BLaER1 (cell line): Measurements from ENCODE around the gene SOX4.
A peak's percentile ranks its signal among the peaks of the same experiment; 100 is the strongest.

ENCODE experiments used
- H3K27ac ChIP-seq: shearing (Covaris generic); formaldehyde crosslinking; 2 replicates; pipeline ENCODE4 v1.8.1; 2022
- H3K27me3 ChIP-seq: shearing (Covaris generic); formaldehyde crosslinking; 2 replicates; pipeline ENCODE4 v1.8.1; 2022
- H3K36me3 ChIP-seq: shearing (Covaris generic); formaldehyde crosslinking; 2 replicates; pipeline ENCODE4 v1.8.1; 2022
- H3K4me1 ChIP-seq: shearing (Covaris generic); formaldehyde crosslinking; 2 replicates; pipeline ENCODE4 v1.8.1; 2022
- H3K4me2 ChIP-seq: shearing (Covaris generic); formaldehyde crosslinking; 2 replicates; pipeline ENCODE4 v1.8.1; 2022
- H3K4me3 ChIP-seq: shearing (Covaris generic); formaldehyde crosslinking; 2 replicates; pipeline ENCODE4 v1.8.1; 2022
- H3K9ac ChIP-seq: shearing (Covaris generic); formaldehyde crosslinking; 2 replicates; pipeline ENCODE4 v1.8.1; 2022
- H3K9me3 ChIP-seq: shearing (Covaris generic); formaldehyde crosslinking; 2 replicates; pipeline ENCODE4 v1.8.1; 2022
- H4K20me1 ChIP-seq: shearing (Covaris generic); formaldehyde crosslinking; 2 replicates; pipeline ENCODE4 v1.8.1; 2022
- Cebpa-rat ChIP-seq: shearing (Covaris generic); IDR thresholded peaks from 2 replicates; pipeline ENCODE4 v1.8.1; 2022

The SOX4 gene

GRCh38 chr6:21591446-21591845 is 2.1 kb upstream of the SOX4 start:
- H3K36me3 ChIP-seq, result peaks cover 18% of the 10 kb centered on the region

GRCh38 chr6:21592953-21593352 is 598 bp upstream of the SOX4 start:
- Histone ChIP-seq H3K4me3 (peak overlapping the region; percentile 96), H4K20me1 (peaks cover 52% of the 10 kb centered on the region), H3K9me3 (peaks cover 10% of the 10 kb centered on the region; the same call in 1 of the 2 replicates), H3K4me2 (peak overlapping the region; percentile 66), H3K36me3 (peaks cover 31% of the 10 kb centered on the region), H3K9ac (no peak overlapping the region), H3K4me1 (peaks cover 23% of the 10 kb centered on the region), H3K27ac (no peak overlapping the region), H3K27me3 (no peaks in the 10 kb centered on the region)
- no peak for TF ChIP-seq Cebpa-rat

More at GRCh38 chr6:21591446-21591845, 2.1 kb upstream of the SOX4 start:
- Histone ChIP-seq H3K4me2 (no peak overlapping the region), H3K27ac (no peak overlapping the region), H3K4me1 (peaks cover 26% of the 10 kb centered on the region), H3K27me3 (no peaks in the 10 kb centered on the region), H3K4me3 (no peak overlapping the region), H4K20me1 (peaks cover 36% of the 10 kb centered on the region), H3K9me3 (peaks cover 9% of the 10 kb centered on the region; the same call in 1 of the 2 replicates), H3K9ac (no peak overlapping the region)
- TF ChIP-seq Cebpa-rat, result no peak

- H3K9me3 ChIP-seq, result peaks cover 10% of the 10 kb centered on the region; the same call in 1 of the 2 replicates
- H3K9ac ChIP-seq, result peak overlapping the region; percentile 99
- no peaks in the 10 kb centered on the region for H3K27me3 ChIP-seq
- H3K4me2 ChIP-seq, result 0 out of 2 replicates have a peak overlapping the region, but pooled peaks have one; percentile 10
- H3K4me1 ChIP-seq, result peaks cover 23% of the 10 kb centered on the region
- H4K20me1 ChIP-seq, result peaks cover 62% of the 10 kb centered on the region
- peaks cover 41% of the 10 kb centered on the region for H3K36me3 ChIP-seq
- H3K27ac ChIP-seq, result peak overlapping the region; percentile 98
- no peak for TF ChIP-seq Cebpa-rat
- H3K4me3 ChIP-seq, result peak overlapping the region; percentile 96
These were observed 420 bp downstream of the SOX4 start for GRCh38 chr6:21593927-21594415.

DNA sequence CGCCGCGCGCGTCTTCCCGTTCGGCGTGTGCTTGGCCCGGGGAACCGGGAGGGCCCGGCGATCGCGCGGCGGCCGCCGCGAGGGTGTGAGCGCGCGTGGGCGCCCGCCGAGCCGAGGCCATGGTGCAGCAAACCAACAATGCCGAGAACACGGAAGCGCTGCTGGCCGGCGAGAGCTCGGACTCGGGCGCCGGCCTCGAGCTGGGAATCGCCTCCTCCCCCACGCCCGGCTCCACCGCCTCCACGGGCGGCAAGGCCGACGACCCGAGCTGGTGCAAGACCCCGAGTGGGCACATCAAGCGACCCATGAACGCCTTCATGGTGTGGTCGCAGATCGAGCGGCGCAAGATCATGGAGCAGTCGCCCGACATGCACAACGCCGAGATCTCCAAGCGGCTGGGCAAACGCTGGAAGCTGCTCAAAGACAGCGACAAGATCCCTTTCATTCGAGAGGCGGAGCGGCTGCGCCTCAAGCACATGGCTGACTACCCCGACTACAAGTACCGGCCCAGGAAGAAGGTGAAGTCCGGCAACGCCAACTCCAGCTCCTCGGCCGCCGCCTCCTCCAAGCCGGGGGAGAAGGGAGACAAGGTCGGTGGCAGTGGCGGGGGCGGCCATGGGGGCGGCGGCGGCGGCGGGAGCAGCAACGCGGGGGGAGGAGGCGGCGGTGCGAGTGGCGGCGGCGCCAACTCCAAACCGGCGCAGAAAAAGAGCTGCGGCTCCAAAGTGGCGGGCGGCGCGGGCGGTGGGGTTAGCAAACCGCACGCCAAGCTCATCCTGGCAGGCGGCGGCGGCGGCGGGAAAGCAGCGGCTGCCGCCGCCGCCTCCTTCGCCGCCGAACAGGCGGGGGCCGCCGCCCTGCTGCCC is 1.1 kb downstream of the SOX4 start:
- H3K9me3 ChIP-seq, result peaks cover 10% of the 10 kb centered on the region; the same call in 1 of the 2 replicates
- H3K27ac ChIP-seq, result peak overlapping the region; percentile 98
- H3K4me1 ChIP-seq, result peaks cover 26% of the 10 kb centered on the region
- H3K36me3 ChIP-seq, result peaks cover 47% of the 10 kb centered on the region
- peak overlapping the region; percentile 99 for H3K9ac ChIP-seq
- H3K4me2 ChIP-seq, result 0 out of 2 replicates have a peak overlapping the region, but pooled peaks have one; percentile 6
- no peaks in the 10 kb centered on the region for H3K27me3 ChIP-seq
- TF ChIP-seq Cebpa-rat, result no peak
- H3K4me3 ChIP-seq, result peak overlapping the region; percentile 96
- peaks cover 65% of the 10 kb centered on the region for H4K20me1 ChIP-seq

DNA sequence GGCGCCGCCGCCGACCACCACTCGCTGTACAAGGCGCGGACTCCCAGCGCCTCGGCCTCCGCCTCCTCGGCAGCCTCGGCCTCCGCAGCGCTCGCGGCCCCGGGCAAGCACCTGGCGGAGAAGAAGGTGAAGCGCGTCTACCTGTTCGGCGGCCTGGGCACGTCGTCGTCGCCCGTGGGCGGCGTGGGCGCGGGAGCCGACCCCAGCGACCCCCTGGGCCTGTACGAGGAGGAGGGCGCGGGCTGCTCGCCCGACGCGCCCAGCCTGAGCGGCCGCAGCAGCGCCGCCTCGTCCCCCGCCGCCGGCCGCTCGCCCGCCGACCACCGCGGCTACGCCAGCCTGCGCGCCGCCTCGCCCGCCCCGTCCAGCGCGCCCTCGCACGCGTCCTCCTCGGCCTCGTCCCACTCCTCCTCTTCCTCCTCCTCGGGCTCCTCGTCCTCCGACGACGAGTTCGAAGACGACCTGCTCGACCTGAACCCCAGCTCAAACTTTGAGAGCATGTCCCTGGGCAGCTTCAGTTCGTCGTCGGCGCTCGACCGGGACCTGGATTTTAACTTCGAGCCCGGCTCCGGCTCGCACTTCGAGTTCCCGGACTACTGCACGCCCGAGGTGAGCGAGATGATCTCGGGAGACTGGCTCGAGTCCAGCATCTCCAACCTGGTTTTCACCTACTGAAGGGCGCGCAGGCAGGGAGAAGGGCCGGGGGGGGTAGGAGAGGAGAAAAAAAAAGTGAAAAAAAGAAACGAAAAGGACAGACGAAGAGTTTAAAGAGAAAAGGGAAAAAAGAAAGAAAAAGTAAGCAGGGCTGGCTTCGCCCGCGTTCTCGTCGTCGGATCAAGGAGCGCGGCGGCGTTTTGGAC is 2.0 kb downstream of the SOX4 start:
- no peak for TF ChIP-seq Cebpa-rat
- Histone ChIP-seq H3K27ac (peak overlapping the region; percentile 98), H3K9me3 (peaks cover 10% of the 10 kb centered on the region; the same call in 1 of the 2 replicates), H3K9ac (peak overlapping the region; percentile 99), H3K4me3 (peak overlapping the region; percentile 96), H3K27me3 (no peaks in the 10 kb centered on the region), H3K4me1 (peaks cover 29% of the 10 kb centered on the region), H3K4me2 (0 out of 2 replicates have a peak overlapping the region, but pooled peaks have one; percentile 14), H4K20me1 (peaks cover 65% of the 10 kb centered on the region), H3K36me3 (peaks cover 52% of the 10 kb centered on the region)

GRCh38 chr6:21596145-21596948 is 2.8 kb downstream of the SOX4 start:
- H3K36me3 ChIP-seq, result peaks cover 60% of the 10 kb centered on the region

GRCh38 chr6:21596949-21597682 is 3.6 kb downstream of the SOX4 start:
- H3K9ac ChIP-seq, result peak overlapping the region; percentile 99
- peak overlapping the region; percentile 98 for H3K27ac ChIP-seq
- H3K4me1 ChIP-seq, result peaks cover 42% of the 10 kb centered on the region

More at GRCh38 chr6:21596145-21596948, 2.8 kb downstream of the SOX4 start:
- Histone ChIP-seq H3K27ac (peak overlapping the region; percentile 98), H4K20me1 (peaks cover 65% of the 10 kb centered on the region), H3K4me1 (peaks cover 37% of the 10 kb centered on the region), H3K27me3 (no peaks in the 10 kb centered on the region), H3K4me2 (peak overlapping the region; percentile 22; the same call in 1 of the 2 replicates), H3K4me3 (peak overlapping the region; percentile 96), H3K9ac (peak overlapping the region; percentile 99), H3K9me3 (peaks cover 18% of the 10 kb centered on the region; the same call in 1 of the 2 replicates)
- TF ChIP-seq Cebpa-rat, result no peak

More at GRCh38 chr6:21596949-21597682, 3.6 kb downstream of the SOX4 start:
- TF ChIP-seq Cebpa-rat, result no peak
- H3K36me3 ChIP-seq, result peaks cover 68% of the 10 kb centered on the region
- H3K27me3 ChIP-seq, result no peaks in the 10 kb centered on the region
- peaks cover 65% of the 10 kb centered on the region for H4K20me1 ChIP-seq
- H3K4me2 ChIP-seq, result peak overlapping the region; percentile 96
- H3K9me3 ChIP-seq, result peaks cover 26% of the 10 kb centered on the region
- H3K4me3 ChIP-seq, result peak overlapping the region; percentile 96
